ENCODE measurements around the gene ALK.

Gene ALK

GRCh38 chr2:29479401-29479800 is 442.0 kb downstream of the ALK start:
- H3K9ac ChIP-seq (ENCODE audit: low read depth, low read length) = no peak overlapping the region

DNA sequence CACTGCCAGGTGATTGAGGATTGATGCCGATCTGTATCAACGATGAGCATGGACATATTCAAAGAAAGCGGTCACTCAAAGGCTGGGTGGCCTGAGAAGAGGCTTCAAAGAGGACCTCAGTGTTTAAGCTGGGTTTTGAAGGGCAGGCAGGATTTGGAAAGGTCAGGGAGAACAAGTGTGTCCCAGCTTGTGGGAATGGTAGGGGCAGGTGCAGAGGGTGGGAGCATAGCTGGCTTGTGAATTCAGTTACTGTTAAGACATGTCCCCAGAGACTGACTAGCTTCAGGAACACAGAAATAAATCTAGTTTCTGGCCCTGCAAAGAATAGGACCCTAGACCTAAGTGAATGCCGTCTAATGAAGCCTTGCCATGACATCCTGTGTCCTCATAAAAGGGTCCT is 442.7 kb downstream of the ALK start:
- Histone ChIP-seq H3K36me3 (ENCODE audit: control insufficient read depth, insufficient read depth, low read length) (no peaks in the 10 kb centered on the region), H3K4me3 (ENCODE audit: low read depth, low read length) (no peak overlapping the region), H3K4me1 (ENCODE audit: control insufficient read depth, insufficient read depth, low read length) (no peaks in the 10 kb centered on the region), H3K27me3 (ENCODE audit: control insufficient read depth, insufficient read depth, low read length) (no peaks in the 10 kb centered on the region), H3K9me3 (ENCODE audit: control insufficient read depth, insufficient read depth, low read length) (no peaks in the 10 kb centered on the region), H3K27ac (ENCODE audit: low read depth, low read length) (no peak overlapping the region), H3K9ac (ENCODE audit: low read depth, low read length) (no peak overlapping the region)

More at GRCh38 chr2:29479401-29479800, 442.0 kb downstream of the ALK start:
- Histone ChIP-seq H3K4me3 (ENCODE audit: low read depth, low read length) (no peak overlapping the region), H3K27me3 (ENCODE audit: control insufficient read depth, insufficient read depth, low read length) (no peaks in the 10 kb centered on the region), H3K4me1 (ENCODE audit: control insufficient read depth, insufficient read depth, low read length) (no peaks in the 10 kb centered on the region), H3K36me3 (ENCODE audit: control insufficient read depth, insufficient read depth, low read length) (no peaks in the 10 kb centered on the region), H3K27ac (ENCODE audit: low read depth, low read length) (no peak overlapping the region), H3K9me3 (ENCODE audit: control insufficient read depth, insufficient read depth, low read length) (no peaks in the 10 kb centered on the region)

DNA sequence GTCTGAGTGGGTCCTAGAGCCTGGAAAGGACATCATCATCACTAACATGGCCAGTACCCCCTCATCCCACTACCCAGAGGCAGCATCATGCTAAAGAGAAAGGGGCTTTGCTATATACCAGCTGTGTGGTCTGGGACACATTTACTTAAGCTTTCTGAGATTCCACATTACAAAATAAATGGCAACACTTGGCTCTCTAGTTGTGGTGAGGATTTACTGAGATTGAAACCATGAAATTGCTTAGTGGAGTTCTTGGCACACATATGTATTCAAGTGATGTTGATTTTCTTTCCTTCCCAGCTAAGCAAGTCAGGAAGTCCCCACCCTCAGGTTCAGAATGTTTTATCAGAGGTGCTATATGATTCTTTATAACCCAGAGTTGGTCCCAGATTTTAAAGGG is 444.2 kb downstream of the ALK start:
- H3K36me3 ChIP-seq (ENCODE audit: control insufficient read depth, insufficient read depth, low read length) = no peaks in the 10 kb centered on the region
- no peaks in the 10 kb centered on the region for H3K27me3 ChIP-seq (ENCODE audit: control insufficient read depth, insufficient read depth, low read length)
- no peak overlapping the region for H3K27ac ChIP-seq (ENCODE audit: low read depth, low read length)
- no peaks in the 10 kb centered on the region for H3K9me3 ChIP-seq (ENCODE audit: control insufficient read depth, insufficient read depth, low read length)
- no peak overlapping the region for H3K4me3 ChIP-seq (ENCODE audit: low read depth, low read length)
- no peaks in the 10 kb centered on the region for H3K4me1 ChIP-seq (ENCODE audit: control insufficient read depth, insufficient read depth, low read length)
- H3K9ac ChIP-seq (ENCODE audit: low read depth, low read length) = no peak overlapping the region

DNA sequence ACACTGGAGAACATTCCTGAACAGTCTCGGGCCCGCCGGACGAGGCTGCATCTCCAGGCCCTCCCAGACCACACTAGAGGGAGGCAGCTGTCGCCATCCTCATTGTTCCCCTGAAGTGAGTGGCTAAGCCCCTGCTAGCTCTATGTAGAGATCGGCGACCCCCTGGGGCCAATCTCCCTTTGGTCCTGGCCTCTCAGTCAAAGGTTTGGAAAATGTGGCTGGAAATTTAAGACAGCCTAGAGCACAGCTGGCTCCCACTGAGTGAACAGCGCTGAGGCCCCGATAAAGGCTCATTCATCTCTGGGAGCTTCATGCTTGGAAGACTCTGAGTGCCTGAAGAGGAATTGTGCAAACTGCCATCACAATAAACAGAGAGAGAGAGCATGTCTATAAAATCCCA is 445.9 kb downstream of the ALK start:
- no peaks in the 10 kb centered on the region for H3K4me1 ChIP-seq (ENCODE audit: control insufficient read depth, insufficient read depth, low read length)
- H3K27ac ChIP-seq (ENCODE audit: low read depth, low read length) = no peak overlapping the region
- no peaks in the 10 kb centered on the region for H3K9me3 ChIP-seq (ENCODE audit: control insufficient read depth, insufficient read depth, low read length)
- H3K36me3 ChIP-seq (ENCODE audit: control insufficient read depth, insufficient read depth, low read length) = no peaks in the 10 kb centered on the region
- no peak overlapping the region for H3K4me3 ChIP-seq (ENCODE audit: low read depth, low read length)
- H3K27me3 ChIP-seq (ENCODE audit: control insufficient read depth, insufficient read depth, low read length) = no peaks in the 10 kb centered on the region
- H3K9ac ChIP-seq (ENCODE audit: low read depth, low read length) = no peak overlapping the region

DNA sequence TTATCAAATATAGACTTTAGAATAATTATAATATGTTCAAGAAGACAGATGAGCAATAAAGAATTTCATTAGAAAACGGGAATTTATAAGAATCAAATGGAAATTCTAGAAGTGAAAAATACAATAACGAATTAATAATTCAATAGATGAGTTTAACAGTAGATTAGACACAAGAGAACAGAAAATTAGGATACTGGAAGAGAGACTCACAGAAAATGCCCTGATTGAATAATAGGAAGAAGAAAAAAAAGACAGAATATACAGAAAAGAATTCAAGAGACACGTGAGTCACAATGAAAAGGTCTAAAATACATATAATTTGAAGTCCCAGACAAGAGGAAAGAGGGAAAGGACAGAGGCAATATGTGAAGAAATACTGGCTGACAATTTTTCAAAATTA is 451.4 kb downstream of the ALK start:
- Histone ChIP-seq H3K9ac (ENCODE audit: low read depth, low read length) (no peak overlapping the region), H3K27ac (ENCODE audit: low read depth, low read length) (no peak overlapping the region), H3K9me3 (ENCODE audit: control insufficient read depth, insufficient read depth, low read length) (0 out of 2 replicates have a peak, but pooled peaks cover 5% of the 10 kb centered on the region), H3K4me1 (ENCODE audit: control insufficient read depth, insufficient read depth, low read length) (no peaks in the 10 kb centered on the region), H3K27me3 (ENCODE audit: control insufficient read depth, insufficient read depth, low read length) (no peaks in the 10 kb centered on the region), H3K4me3 (ENCODE audit: low read depth, low read length) (no peak overlapping the region), H3K36me3 (ENCODE audit: control insufficient read depth, insufficient read depth, low read length) (no peaks in the 10 kb centered on the region)

- Histone ChIP-seq H3K27ac (ENCODE audit: low read depth, low read length) (no peak overlapping the region), H3K4me1 (ENCODE audit: control insufficient read depth, insufficient read depth, low read length) (no peaks in the 10 kb centered on the region), H3K9ac (ENCODE audit: low read depth, low read length) (no peak overlapping the region), H3K27me3 (ENCODE audit: control insufficient read depth, insufficient read depth, low read length) (no peaks in the 10 kb centered on the region), H3K36me3 (ENCODE audit: control insufficient read depth, insufficient read depth, low read length) (no peaks in the 10 kb centered on the region), H3K4me3 (ENCODE audit: low read depth, low read length) (no peak overlapping the region), H3K9me3 (ENCODE audit: control insufficient read depth, insufficient read depth, low read length) (0 out of 2 replicates have a peak, but pooled peaks cover 5% of the 10 kb centered on the region)
These were observed 451.9 kb downstream of the ALK start for GRCh38 chr2:29469516-29469915.

GRCh38 chr2:29463181-29463900 is 458.0 kb downstream of the ALK start:
- H3K27ac ChIP-seq (ENCODE audit: low read depth, low read length) = no peak overlapping the region
- no peaks in the 10 kb centered on the region for H3K9me3 ChIP-seq (ENCODE audit: control insufficient read depth, insufficient read depth, low read length)
- H3K9ac ChIP-seq (ENCODE audit: low read depth, low read length) = no peak overlapping the region
- no peaks in the 10 kb centered on the region for H3K4me1 ChIP-seq (ENCODE audit: control insufficient read depth, insufficient read depth, low read length)
- no peaks in the 10 kb centered on the region for H3K36me3 ChIP-seq (ENCODE audit: control insufficient read depth, insufficient read depth, low read length)
- H3K27me3 ChIP-seq (ENCODE audit: control insufficient read depth, insufficient read depth, low read length) = no peaks in the 10 kb centered on the region
- H3K4me3 ChIP-seq (ENCODE audit: low read depth, low read length) = no peak overlapping the region

- H3K9me3 ChIP-seq (ENCODE audit: control insufficient read depth, insufficient read depth, low read length) = no peaks in the 10 kb centered on the region
- no peak overlapping the region for H3K9ac ChIP-seq (ENCODE audit: low read depth, low read length)
- H3K27ac ChIP-seq (ENCODE audit: low read depth, low read length) = no peak overlapping the region
- H3K4me3 ChIP-seq (ENCODE audit: low read depth, low read length) = no peak overlapping the region
- no peaks in the 10 kb centered on the region for H3K27me3 ChIP-seq (ENCODE audit: control insufficient read depth, insufficient read depth, low read length)
- H3K36me3 ChIP-seq (ENCODE audit: control insufficient read depth, insufficient read depth, low read length) = no peaks in the 10 kb centered on the region
- H3K4me1 ChIP-seq (ENCODE audit: control insufficient read depth, insufficient read depth, low read length) = no peaks in the 10 kb centered on the region
These were observed 459.1 kb downstream of the ALK start for GRCh38 chr2:29462293-29462692.

DNA sequence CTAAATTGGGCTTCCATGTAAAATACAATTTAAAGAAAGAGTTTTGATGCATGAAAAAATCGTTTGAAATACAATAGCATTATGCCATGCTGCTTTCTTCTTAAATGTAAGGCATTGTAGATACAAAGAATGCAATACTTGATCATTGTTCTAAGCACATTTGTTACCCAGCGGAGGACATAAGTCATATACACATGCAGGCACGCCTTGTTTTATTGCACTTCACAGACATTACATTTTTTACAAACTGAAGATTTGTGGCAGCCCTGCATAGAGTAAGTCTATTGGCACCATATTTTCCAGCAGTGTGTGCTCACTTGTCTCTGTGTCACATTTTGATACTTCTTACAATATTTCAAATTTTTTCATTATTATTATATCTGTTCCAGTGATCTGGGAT is 461.2 kb downstream of the ALK start:
- no peak overlapping the region for H3K27ac ChIP-seq (ENCODE audit: low read depth, low read length)
- H3K9me3 ChIP-seq (ENCODE audit: control insufficient read depth, insufficient read depth, low read length) = no peaks in the 10 kb centered on the region
- no peaks in the 10 kb centered on the region for H3K4me1 ChIP-seq (ENCODE audit: control insufficient read depth, insufficient read depth, low read length)
- no peak overlapping the region for H3K9ac ChIP-seq (ENCODE audit: low read depth, low read length)
- H3K27me3 ChIP-seq (ENCODE audit: control insufficient read depth, insufficient read depth, low read length) = no peaks in the 10 kb centered on the region
- no peaks in the 10 kb centered on the region for H3K36me3 ChIP-seq (ENCODE audit: control insufficient read depth, insufficient read depth, low read length)
- no peak overlapping the region for H3K4me3 ChIP-seq (ENCODE audit: low read depth, low read length)

DNA sequence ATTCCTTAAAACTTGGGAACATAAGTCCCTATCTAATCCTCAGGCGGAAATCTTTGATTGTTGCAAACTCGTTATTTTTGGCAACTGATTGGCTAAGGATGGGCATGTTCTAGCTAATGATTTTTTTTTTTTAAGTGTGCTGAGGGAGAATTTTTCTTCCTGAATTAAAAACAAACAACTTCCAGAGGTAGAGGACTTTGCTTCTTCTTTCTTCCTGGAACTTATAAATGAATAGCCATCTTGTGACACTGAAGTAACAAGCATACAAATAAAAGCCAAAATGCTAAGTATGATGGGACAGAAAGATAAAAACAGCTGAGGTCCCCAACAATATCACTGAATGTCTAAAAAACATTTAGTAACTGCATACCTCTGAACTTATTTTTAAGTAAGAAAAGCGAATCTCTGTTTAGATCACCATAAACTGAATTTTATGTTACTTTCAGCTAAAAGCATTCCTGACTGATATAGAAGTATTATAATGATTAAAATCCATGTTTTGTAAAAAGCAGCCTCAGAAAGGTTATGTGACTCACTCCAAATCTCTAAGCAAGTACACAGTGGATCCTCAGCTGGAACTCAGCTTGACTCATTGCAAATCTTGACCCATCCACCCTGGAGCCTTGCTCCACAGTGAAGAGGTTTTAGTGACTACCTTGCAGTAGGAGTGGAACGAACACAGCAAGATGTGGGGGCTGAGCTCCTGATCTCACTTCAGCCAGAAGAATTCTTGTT is 461.8 kb downstream of the ALK start:
- no peak overlapping the region for H3K27ac ChIP-seq (ENCODE audit: low read depth, low read length)
- no peak overlapping the region for H3K9ac ChIP-seq (ENCODE audit: low read depth, low read length)
- H3K36me3 ChIP-seq (ENCODE audit: control insufficient read depth, insufficient read depth, low read length) = no peaks in the 10 kb centered on the region
- no peaks in the 10 kb centered on the region for H3K4me1 ChIP-seq (ENCODE audit: control insufficient read depth, insufficient read depth, low read length)
- no peaks in the 10 kb centered on the region for H3K27me3 ChIP-seq (ENCODE audit: control insufficient read depth, insufficient read depth, low read length)
- no peak overlapping the region for H3K4me3 ChIP-seq (ENCODE audit: low read depth, low read length)
- H3K9me3 ChIP-seq (ENCODE audit: control insufficient read depth, insufficient read depth, low read length) = no peaks in the 10 kb centered on the region

DNA sequence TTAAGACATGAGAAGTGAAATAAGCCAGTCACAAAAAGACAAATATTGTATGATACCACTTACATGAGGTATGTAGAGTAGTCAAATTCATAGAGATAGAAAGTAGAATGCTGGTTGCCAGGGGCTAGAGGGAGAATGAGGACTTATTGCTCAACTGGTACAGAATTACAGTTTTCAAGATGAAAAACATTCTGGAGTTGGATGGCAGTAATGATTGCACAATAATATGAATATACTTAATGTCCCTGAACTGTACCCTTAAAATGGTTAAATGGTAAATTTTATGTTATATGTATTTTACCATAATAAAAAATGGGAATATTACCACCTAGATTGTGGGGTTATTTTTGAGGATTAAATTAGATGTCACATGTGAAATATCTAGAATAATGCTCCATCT is 465.0 kb downstream of the ALK start:
- H3K27ac ChIP-seq (ENCODE audit: low read depth, low read length) = no peak overlapping the region
- H3K36me3 ChIP-seq (ENCODE audit: control insufficient read depth, insufficient read depth, low read length) = no peaks in the 10 kb centered on the region
- no peaks in the 10 kb centered on the region for H3K4me1 ChIP-seq (ENCODE audit: control insufficient read depth, insufficient read depth, low read length)
- no peaks in the 10 kb centered on the region for H3K9me3 ChIP-seq (ENCODE audit: control insufficient read depth, insufficient read depth, low read length)
- H3K9ac ChIP-seq (ENCODE audit: low read depth, low read length) = no peak overlapping the region
- no peak overlapping the region for H3K4me3 ChIP-seq (ENCODE audit: low read depth, low read length)
- no peaks in the 10 kb centered on the region for H3K27me3 ChIP-seq (ENCODE audit: control insufficient read depth, insufficient read depth, low read length)

All from HUES48 (cell line).